ENCODE results near the gene RYR1. TPM values are rescaled to one million over a fixed set of nuclear protein-coding genes. Genes with fewer than 3 reads are reported as not detected.

The RYR1 gene
- total and polyA plus RNA-seq, 10 of the 15 experiments (the other 5 are each of a cell fraction or from before 2014, with no cell fraction given), result under 0.01 to 0.32 (median 0.07) TPM; not detected in 1

DNA sequence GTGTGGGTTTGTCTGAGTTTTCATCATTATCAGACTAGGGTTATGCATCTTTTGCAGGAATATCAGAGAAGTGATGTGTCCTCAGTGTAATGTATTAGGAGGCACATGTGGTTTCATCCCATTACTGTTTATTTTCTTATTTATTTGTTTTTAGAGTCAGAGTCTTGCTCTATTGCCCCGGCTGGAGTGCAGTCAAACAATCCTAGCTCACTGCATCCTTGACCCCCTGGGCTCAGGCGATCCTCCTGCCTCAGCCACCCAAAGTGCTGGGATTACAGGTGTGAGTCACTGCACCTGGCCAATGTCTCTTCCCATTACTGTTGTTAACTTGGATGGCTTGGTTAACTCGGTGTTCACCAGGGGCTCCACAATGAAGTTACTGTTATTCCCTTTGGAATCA, 116.9 kb downstream of the RYR1 start:
- 91% methylated on average over 3 of the region's 3 CpGs for WGBS (ENCODE audit: insufficient coverage, insufficient replicate concordance, low lambda C conversion rate, missing lambda C conversion rate)
- intact Hi-C loops (cut with micrococcal nuclease; ENCODE audit: unreplicated experiment) (no loop called here), in situ Hi-C loops (cut with MboI) (loop anchor here (5.0 kb wide), 1 partner anchor 317 kb away; no protein-coding TSS in a partner anchor)
- FAIRE-seq (no peak), DNase-seq (ENCODE audit: low read depth, low spot score) (no peak), ATAC-seq (no peak)
- no TSS peak for BruUV-seq (replicated peaks)
- ChIA-PET RAD21 (ENCODE audit: unreplicated experiment) (interaction anchor here (11.1 kb wide), 1 partner anchor 67 kb away, joined by 135 read pairs; the partner anchor contains the start of genes EIF3K and MAP4K1), CTCF (interaction anchor here (3.6 kb wide), 1 partner anchor 85 kb away, joined by 35 read pairs; no protein-coding TSS in a partner anchor), SMC1A (ENCODE audit: uncharacterized antibody, unreplicated experiment) (interaction anchor here (1.6 to 3.6 kb wide), 2 partner anchors 13 to 67 kb away, joined by 4 to 35 read pairs; partner anchors contain the start of genes EIF3K and MAP4K1), POLR2A (interaction anchor here (0.5 to 12.2 kb wide), 4 partner anchors 10 to 854 kb away, joined by 3 to 135 read pairs (median 8); partner anchors contain the start of genes EIF3K and MAP4K1)
- H3K9me3 ChIP-seq (replicated peaks; ENCODE audit: control insufficient read depth, insufficient read depth, low read length), result no peaks in the 10 kb centered on the region
- H3K27ac ChIP-seq (ENCODE audit: control insufficient read depth, insufficient read depth), result no peak overlapping the region
- no peak overlapping the region for H2AFZ ChIP-seq (ENCODE audit: control insufficient read depth, low read depth, low read length)
- H3K9ac ChIP-seq (ENCODE audit: control insufficient read depth, insufficient read depth, low read length), result no peak overlapping the region
- no peaks in the 10 kb centered on the region for H4K20me1 ChIP-seq (ENCODE audit: control insufficient read depth, insufficient read depth)
- H3K79me2 ChIP-seq (ENCODE audit: control insufficient read depth, insufficient read depth, low read length), result no peaks in the 10 kb centered on the region
- no peaks in the 10 kb centered on the region for H3K27me3 ChIP-seq (replicated peaks in 1 of 2; ENCODE audit: control insufficient read depth in 2 of 2, insufficient read depth in 2 of 2, low read length in 1 of 2)
- TF ChIP-seq NKRF (conservative IDR thresholded peaks at IDR 0.05) (no peak), SMC3 (IDR thresholded peaks at IDR 0.05; ENCODE audit: borderline replicate concordance, low read length) (no peak), MXI1 (IDR thresholded peaks at IDR 0.05; ENCODE audit: low read depth, low read length) (no peak), STAT3 (IDR thresholded peaks at IDR 0.05; ENCODE audit: low read depth, low read length) (no peak), RUNX3 (IDR thresholded peaks at IDR 0.05; ENCODE audit: low read length) (no peak), SREBF1 (IDR thresholded peaks at IDR 0.05; ENCODE audit: low read length) (no peak), NR2F1 (conservative IDR thresholded peaks at IDR 0.05) (no peak), CHD1 (IDR thresholded peaks at IDR 0.05; ENCODE audit: low read depth, low read length) (no peak), CHD2 (IDR thresholded peaks at IDR 0.05; ENCODE audit: borderline replicate concordance, low read depth, low read length) (no peak), NR2C1 (IDR thresholded peaks at IDR 0.05) (no peak), HDAC2 (IDR thresholded peaks at IDR 0.05) (no peak), TARDBP (IDR thresholded peaks at IDR 0.05; ENCODE audit: borderline replicate concordance) (no peak), CBX5 (IDR thresholded peaks at IDR 0.05; ENCODE audit: low read depth) (no peak), MEF2B (IDR thresholded peaks at IDR 0.05; ENCODE audit: partially characterized antibody, poor library complexity, severe bottlenecking) (no peak), SP1 (IDR thresholded peaks at IDR 0.05; ENCODE audit: low read depth, low read length) (no peak), IKZF2 (IDR thresholded peaks at IDR 0.05) (no peak), NR2C2 (IDR thresholded peaks at IDR 0.05; ENCODE audit: borderline replicate concordance, control insufficient read depth, insufficient read length, low read depth) (no peak)
- TF ChIP-seq, protein P1, sequence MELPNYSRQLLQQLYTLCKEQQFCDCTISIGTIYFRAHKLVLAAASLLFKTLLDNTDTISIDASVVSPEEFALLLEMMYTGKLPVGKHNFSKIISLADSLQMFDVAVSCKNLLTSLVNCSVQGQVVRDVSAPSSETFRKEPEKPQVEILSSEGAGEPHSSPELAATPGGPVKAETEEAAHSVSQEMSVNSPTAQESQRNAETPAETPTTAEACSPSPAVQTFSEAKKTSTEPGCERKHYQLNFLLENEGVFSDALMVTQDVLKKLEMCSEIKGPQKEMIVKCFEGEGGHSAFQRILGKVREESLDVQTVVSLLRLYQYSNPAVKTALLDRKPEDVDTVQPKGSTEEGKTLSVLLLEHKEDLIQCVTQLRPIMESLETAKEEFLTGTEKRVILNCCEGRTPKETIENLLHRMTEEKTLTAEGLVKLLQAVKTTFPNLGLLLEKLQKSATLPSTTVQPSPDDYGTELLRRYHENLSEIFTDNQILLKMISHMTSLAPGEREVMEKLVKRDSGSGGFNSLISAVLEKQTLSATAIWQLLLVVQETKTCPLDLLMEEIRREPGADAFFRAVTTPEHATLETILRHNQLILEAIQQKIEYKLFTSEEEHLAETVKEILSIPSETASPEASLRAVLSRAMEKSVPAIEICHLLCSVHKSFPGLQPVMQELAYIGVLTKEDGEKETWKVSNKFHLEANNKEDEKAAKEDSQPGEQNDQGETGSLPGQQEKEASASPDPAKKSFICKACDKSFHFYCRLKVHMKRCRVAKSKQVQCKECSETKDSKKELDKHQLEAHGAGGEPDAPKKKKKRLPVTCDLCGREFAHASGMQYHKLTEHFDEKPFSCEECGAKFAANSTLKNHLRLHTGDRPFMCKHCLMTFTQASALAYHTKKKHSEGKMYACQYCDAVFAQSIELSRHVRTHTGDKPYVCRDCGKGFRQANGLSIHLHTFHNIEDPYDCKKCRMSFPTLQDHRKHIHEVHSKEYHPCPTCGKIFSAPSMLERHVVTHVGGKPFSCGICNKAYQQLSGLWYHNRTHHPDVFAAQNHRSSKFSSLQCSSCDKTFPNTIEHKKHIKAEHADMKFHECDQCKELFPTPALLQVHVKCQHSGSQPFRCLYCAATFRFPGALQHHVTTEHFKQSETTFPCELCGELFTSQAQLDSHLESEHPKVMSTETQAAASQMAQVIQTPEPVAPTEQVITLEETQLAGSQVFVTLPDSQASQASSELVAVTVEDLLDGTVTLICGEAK (IDR thresholded peaks at IDR 0.05; ENCODE audit: borderline replicate concordance), result no peak
- H3K36me3 ChIP-seq (ENCODE audit: control insufficient read depth in 2 of 2, insufficient read depth in 2 of 2, low read length in 1 of 2), result no peaks in the 10 kb centered on the region; a peak in 1 of 4 replicates
- no peak overlapping the region for H3K4me3 ChIP-seq
- no peak overlapping the region for H3K4me2 ChIP-seq (ENCODE audit: control insufficient read depth, insufficient read depth)
- H3K4me1 ChIP-seq (ENCODE audit: control insufficient read depth, insufficient read depth, low read length), result peaks cover 25% of the 10 kb centered on the region
